ENCODE results near the gene WDFY4. TPM values are rescaled to one million over a fixed set of nuclear protein-coding genes. Genes with fewer than 3 reads are reported as not detected.

Gene WDFY4
- total and polyA plus RNA-seq, 4 donors, result 0.57 to 7.1 (median 2.0) TPM

GRCh38 chr10:48744587-48744986 is 59.9 kb downstream of the WDFY4 start:
- no peak for DNase-seq (ENCODE audit: low spot score)
- Histone ChIP-seq H3K36me3 (ENCODE audit: control insufficient read depth in 4 of 4, insufficient read depth in 3 of 4, low read depth in 1 of 4, low read length in 3 of 4) (no peaks in the 10 kb centered on the region), H3K27ac (ENCODE audit: low read depth in 1 of 2, low read length in 2 of 2) (no peak overlapping the region), H3K9ac (ENCODE audit: low read depth in 1 of 2, low read length in 2 of 2) (no peak overlapping the region), H3K27me3 (ENCODE audit: control insufficient read depth in 4 of 4, insufficient read depth in 4 of 4, low read length in 3 of 4) (no peaks in the 10 kb centered on the region), H3K4me3 (ENCODE audit: low read depth in 1 of 3, low read length in 3 of 3) (no peak overlapping the region), H3K4me1 (ENCODE audit: control insufficient read depth in 4 of 4, insufficient read depth in 4 of 4, low read length in 3 of 4) (no peaks in the 10 kb centered on the region), H3K9me3 (ENCODE audit: control insufficient read depth in 4 of 4, low read length in 3 of 4) (no peaks in the 10 kb centered on the region)
- 88% methylated on average over 6 of the region's 6 CpGs for WGBS
- TF ChIP-seq YY1 (IDR thresholded peaks at IDR 0.05) (no peak), GABPA (IDR thresholded peaks at IDR 0.05 in 1 of 2, conservative IDR thresholded peaks at IDR 0.05 in 1 of 2) (no peak), FOXA2 (IDR thresholded peaks at IDR 0.05) (no peak), HNF4A (conservative IDR thresholded peaks at IDR 0.05) (no peak), RAD21 (IDR thresholded peaks at IDR 0.05) (no peak), EGR1 (IDR thresholded peaks at IDR 0.05; ENCODE audit: low read depth in 2 of 2) (no peak), TAF1 (conservative IDR thresholded peaks at IDR 0.05) (no peak), JUND (IDR thresholded peaks at IDR 0.05) (no peak), RXRA (IDR thresholded peaks at IDR 0.05) (no peak), SP1 (IDR thresholded peaks at IDR 0.05) (no peak), FOXA1 (IDR thresholded peaks at IDR 0.05) (no peak)
- TF ChIP-seq, protein P1, sequence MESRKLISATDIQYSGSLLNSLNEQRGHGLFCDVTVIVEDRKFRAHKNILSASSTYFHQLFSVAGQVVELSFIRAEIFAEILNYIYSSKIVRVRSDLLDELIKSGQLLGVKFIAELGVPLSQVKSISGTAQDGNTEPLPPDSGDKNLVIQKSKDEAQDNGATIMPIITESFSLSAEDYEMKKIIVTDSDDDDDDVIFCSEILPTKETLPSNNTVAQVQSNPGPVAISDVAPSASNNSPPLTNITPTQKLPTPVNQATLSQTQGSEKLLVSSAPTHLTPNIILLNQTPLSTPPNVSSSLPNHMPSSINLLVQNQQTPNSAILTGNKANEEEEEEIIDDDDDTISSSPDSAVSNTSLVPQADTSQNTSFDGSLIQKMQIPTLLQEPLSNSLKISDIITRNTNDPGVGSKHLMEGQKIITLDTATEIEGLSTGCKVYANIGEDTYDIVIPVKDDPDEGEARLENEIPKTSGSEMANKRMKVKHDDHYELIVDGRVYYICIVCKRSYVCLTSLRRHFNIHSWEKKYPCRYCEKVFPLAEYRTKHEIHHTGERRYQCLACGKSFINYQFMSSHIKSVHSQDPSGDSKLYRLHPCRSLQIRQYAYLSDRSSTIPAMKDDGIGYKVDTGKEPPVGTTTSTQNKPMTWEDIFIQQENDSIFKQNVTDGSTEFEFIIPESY (IDR thresholded peaks at IDR 0.05), result no peak
- TF ChIP-seq, protein P2, sequence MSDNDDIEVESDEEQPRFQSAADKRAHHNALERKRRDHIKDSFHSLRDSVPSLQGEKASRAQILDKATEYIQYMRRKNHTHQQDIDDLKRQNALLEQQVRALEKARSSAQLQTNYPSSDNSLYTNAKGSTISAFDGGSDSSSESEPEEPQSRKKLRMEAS (IDR thresholded peaks at IDR 0.05), result no peak
- TF ChIP-seq, protein P3, sequence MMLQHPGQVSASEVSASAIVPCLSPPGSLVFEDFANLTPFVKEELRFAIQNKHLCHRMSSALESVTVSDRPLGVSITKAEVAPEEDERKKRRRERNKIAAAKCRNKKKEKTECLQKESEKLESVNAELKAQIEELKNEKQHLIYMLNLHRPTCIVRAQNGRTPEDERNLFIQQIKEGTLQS (IDR thresholded peaks at IDR 0.05), result no peak
- TF ChIP-seq, protein P4, sequence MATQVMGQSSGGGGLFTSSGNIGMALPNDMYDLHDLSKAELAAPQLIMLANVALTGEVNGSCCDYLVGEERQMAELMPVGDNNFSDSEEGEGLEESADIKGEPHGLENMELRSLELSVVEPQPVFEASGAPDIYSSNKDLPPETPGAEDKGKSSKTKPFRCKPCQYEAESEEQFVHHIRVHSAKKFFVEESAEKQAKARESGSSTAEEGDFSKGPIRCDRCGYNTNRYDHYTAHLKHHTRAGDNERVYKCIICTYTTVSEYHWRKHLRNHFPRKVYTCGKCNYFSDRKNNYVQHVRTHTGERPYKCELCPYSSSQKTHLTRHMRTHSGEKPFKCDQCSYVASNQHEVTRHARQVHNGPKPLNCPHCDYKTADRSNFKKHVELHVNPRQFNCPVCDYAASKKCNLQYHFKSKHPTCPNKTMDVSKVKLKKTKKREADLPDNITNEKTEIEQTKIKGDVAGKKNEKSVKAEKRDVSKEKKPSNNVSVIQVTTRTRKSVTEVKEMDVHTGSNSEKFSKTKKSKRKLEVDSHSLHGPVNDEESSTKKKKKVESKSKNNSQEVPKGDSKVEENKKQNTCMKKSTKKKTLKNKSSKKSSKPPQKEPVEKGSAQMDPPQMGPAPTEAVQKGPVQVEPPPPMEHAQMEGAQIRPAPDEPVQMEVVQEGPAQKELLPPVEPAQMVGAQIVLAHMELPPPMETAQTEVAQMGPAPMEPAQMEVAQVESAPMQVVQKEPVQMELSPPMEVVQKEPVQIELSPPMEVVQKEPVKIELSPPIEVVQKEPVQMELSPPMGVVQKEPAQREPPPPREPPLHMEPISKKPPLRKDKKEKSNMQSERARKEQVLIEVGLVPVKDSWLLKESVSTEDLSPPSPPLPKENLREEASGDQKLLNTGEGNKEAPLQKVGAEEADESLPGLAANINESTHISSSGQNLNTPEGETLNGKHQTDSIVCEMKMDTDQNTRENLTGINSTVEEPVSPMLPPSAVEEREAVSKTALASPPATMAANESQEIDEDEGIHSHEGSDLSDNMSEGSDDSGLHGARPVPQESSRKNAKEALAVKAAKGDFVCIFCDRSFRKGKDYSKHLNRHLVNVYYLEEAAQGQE (IDR thresholded peaks at IDR 0.05), result no peak
- TF ChIP-seq, protein P5, sequence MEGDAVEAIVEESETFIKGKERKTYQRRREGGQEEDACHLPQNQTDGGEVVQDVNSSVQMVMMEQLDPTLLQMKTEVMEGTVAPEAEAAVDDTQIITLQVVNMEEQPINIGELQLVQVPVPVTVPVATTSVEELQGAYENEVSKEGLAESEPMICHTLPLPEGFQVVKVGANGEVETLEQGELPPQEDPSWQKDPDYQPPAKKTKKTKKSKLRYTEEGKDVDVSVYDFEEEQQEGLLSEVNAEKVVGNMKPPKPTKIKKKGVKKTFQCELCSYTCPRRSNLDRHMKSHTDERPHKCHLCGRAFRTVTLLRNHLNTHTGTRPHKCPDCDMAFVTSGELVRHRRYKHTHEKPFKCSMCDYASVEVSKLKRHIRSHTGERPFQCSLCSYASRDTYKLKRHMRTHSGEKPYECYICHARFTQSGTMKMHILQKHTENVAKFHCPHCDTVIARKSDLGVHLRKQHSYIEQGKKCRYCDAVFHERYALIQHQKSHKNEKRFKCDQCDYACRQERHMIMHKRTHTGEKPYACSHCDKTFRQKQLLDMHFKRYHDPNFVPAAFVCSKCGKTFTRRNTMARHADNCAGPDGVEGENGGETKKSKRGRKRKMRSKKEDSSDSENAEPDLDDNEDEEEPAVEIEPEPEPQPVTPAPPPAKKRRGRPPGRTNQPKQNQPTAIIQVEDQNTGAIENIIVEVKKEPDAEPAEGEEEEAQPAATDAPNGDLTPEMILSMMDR (IDR thresholded peaks at IDR 0.05; ENCODE audit: low read depth, low read length, missing input control), result no peak

Measured in liver (tissue), 9 donors.